NCI-H2029 treated with DMSO at 0.1 percent for 48 hours (cell line): ENCODE measurements around the gene KLHL26.

Source experiments
- DNase-seq: peaks from one replicate; lab custom pipeline; 2025; lab: John Stamatoyannopoulos, UW

Gene KLHL26

DNA sequence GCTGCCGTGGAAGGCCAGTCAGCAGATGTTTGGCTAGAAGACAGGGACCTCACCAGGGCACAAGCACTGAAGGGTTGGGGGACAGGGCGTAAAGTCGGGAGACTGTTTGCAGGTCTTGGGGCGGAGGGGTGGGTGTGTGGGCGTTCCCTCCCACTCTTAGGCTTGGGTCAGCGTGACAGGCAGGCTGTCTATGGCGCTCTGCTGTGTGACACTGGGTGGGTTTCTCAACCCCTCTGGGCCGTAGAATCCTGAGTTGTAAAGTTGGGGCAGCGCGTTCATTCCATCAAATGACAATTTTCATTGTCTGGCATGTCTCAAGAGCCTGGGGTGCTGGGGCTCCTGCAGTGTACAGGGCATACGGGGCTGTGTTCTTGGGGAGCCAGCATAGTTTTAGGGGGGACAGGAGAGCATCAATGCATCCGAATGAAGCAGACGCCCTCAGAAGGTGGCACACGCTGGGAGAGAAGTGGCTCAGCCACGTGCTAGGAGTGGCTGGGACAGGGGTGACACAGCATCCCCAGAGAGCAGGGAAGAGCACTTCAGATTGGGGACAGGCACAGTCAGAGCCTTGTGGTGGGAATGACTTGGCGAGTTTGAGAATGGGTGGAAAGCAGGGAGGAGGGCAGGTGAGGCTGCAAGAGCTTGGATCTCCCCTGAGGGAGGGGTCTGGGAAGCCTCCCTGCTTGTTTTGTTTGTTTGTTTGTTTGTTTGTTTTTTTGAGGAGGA lies 51.1 kb downstream of the KLHL26 start:
- DNase-seq, result no peak

DNA sequence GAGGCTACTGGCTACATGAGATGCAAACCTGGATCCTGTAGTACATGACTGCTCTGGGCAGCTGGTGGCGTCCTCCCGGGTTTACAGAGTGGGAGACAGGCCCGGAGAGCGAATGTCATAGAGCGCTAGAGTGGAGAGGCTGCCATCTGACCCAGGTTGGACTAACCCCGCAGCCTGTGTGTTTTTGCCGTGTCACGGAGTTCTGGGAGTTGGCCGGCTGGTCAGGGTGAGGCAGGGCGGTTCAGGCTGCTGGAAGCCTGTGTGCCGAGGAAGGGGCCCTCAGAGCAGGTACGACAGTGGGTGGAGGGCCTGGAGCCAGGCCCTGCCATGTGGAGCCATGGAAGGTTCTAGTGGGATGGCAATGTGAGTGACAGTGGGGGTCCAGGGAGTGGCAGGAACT lies 59.2 kb downstream of the KLHL26 start:
- peak; percentile 24 for DNase-seq

DNA sequence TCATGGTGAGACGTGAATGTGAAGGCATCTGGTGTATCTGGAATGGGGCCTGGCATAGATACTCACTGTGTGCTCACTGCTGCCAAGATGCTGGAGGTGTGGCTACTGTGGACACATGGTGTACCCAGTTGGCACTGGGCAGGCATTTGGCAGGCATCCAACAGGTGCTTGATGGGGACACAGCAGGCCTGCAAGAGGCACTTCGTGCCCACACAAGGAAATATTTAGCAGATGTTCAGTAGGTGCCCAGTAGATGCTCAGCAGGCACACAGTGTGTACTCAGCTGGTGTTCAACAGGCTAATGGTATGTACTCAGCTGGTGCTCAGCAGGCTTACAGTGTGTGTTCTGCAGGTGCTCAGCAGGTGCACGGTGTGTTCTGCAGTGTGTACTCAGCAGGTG lies 60.9 kb downstream of the KLHL26 start:
- DNase-seq, result peak; percentile 55

DNA sequence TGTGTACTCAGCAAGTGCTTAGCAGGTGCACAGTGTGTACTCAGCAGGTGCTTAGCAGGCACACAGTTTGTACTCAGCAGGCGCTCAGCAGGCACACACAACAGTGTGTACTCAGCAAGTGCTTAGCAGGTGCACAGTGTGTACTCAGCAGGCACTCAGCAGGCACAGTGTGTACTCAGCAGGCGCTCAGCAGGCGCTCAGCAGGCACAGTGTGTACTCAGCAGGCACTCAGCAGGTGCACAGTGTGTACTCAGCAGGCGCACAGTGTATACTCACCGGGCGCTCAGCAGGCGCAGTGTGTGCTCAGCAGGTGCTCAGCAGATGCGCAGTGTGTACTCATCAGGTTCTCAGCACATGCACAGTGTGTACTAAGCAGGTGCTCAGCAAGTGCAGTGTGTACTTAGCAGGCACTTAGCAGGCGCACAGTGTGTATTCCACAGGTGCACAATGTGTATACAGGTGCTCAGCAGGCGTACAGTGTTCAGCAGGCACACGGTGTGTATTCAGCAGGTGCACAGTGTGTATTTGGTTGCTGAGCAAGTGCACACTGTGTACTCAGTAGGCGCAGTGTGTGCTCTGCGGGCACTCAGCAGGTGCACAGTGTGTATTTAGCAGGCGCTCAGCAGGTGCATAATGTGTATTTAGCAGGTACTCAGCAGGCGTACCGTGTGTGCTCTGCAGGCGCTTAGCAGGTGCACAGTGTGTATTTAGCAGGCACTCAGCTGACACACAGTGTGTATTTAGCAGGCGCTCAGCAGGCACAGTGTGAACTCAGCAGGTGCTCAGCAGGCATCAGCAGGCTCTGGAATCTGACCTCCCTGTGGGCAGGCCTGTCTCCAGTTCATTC lies 61.7 kb downstream of the KLHL26 start:
- no peak for DNase-seq

DNA sequence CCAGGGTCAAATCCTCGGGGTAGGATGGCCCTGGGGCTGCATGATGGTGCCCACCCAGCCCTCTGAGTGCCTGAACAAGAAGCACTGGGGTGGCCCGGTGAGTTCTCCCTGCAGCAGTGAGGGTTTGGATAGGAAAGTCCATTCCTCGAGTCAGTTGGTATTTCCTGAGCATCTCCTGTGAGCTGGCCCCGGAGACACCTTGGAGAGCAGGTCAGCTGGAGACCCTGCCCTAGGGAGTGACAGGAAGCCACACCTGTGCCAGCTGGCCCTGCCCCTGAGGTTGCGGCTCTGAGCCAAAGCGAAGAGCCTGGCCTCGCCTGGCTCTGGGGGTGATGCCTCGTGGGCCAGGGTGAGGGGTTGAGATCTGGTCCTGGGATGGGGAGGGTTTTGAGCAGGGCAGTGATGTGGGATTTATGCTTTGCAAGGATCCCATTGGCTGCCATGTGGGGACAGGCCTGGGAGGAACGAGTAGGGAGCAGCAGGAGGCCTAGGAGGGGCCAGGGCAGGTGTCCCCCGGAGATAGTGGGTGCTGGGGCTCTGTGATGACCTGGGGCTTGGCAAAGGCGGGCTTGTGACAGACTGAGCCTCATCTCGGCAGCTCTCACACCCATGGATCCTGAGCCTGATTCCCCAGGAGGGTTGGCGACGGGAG lies 62.7 kb downstream of the KLHL26 start:
- DNase-seq, result no peak

DNA sequence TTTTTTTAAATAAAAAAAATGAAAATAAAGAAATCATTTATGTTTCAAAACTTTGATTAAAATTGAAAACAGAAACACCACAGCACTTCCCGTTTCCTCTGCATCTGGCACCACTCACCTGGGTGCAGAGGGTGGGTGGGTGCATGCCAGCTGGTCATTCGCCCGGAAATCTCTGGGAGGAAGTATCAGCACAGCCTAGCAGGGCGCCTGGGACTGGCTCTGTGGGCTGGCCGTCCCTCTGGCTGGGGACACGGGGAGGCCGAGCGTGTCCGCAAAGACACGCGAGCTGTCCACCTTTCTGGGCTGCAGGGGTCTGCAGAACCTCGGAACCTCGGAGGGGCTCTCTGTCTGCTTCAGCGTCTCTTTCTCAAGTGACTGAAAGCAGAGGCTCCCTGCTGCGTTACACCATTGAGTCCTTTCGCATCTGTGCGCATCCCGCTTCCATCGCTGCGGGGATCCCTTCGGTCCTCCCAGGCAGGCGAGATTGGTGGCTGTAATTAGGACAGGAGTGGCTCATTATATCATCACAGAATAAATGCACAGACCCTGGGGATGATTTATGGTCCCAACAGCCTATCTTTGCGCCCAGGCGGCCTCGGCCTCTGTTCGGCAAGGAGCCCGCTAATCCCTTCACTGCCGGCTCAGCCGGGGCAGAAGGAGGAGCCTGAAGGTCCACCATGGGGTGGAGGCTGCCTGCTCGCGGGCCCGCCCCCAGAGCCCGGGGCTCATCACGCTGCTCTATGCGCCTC lies 63.8 kb downstream of the KLHL26 start:
- DNase-seq, result peak; percentile 55

DNA sequence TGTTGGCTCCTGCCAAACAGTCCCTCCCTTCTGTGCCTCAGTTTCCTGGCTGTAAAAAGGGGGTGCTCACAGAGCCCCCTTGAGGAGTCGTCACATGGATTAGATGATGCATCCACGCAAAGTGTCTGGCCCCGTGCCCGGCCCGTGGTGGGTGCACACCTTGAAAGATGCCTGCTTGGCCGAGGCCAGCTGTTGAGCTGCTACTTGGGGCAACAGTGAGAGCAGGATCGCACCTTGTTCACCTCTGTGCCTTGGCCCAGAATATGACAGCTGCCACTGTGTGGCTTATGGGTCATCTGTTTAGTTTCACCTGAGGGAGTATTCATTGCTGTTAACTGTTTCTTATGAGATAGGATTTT lies 64.4 kb downstream of the KLHL26 start:
- peak; percentile 55 for DNase-seq

DNA sequence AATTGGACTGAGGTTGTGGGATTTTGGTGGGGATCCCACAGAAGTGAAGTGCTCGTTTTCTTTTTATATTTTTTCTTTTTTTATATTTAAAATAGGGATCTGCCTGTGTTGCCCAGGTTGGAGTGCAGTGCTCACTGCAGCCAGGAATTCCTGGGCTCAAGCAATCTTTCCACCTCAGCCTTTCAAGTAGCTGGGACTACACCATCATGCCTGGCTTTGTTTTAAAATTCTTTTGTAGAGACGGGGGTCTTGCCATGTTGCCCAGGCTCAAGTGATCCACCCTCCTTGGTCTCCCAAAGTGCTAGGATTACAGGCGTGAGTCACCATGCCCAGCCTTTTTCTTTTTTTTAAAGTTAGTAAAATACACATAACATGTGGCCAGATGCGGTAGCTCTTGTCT lies 67.2 kb downstream of the KLHL26 start:
- DNase-seq, result no peak

DNA sequence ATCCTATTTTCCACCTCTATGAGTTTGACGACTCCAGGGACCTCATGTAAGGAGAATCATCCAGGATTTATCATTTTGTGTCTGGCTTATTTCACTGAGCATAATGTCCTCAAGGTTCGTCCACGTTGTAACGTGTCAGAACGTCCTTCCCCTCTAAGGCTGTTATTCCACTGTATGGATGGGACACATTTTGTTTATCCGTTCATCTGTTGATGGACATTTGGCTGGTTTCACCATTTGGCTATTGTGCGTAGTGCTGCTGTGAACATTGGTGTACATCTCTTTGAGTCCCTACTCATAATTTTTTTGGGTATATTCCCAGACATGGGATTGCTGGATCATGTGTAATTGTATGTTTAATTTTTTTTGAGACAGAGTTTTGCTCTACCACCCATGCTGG lies 68.1 kb downstream of the KLHL26 start:
- no peak for DNase-seq

DNA sequence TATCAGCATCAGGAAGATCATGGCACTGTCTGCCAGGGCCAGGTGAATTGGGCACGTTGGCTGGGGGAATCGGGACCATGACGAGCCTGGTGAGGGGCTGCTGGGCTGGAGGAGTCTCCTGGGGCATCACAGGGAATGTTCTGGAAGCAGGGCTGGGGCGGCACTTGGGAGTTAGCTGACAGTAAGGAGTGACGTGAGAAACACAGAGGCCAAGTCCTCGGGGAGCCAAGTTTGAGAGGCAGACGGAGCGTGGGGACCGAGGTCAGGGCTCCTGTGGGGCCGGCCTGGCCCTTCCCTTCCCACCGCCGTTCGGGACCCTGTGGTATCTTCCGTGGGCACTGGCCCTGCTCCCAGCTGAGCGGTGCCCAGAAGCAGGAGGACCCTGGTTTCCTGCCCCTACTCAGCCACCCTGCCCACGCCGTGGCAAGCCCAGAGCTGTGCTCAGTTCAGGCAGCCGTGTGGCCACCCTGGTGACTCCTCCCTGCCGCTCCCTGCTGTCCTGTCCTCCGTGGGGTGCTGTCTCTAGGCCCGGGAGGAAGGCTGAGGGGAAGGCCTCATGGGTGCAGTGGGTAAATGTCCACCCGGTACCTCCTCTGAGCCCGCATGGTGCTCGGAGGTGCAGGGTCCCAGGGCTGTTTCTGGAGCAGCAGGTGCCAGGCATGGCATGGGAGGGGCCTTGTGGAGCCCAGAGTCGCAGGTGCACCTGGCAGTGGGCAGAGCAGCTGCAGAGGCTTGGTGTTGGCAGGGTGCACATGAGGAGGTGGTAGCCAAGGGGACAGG lies 71.8 kb downstream of the KLHL26 start:
- peak; percentile 64 for DNase-seq

DNA sequence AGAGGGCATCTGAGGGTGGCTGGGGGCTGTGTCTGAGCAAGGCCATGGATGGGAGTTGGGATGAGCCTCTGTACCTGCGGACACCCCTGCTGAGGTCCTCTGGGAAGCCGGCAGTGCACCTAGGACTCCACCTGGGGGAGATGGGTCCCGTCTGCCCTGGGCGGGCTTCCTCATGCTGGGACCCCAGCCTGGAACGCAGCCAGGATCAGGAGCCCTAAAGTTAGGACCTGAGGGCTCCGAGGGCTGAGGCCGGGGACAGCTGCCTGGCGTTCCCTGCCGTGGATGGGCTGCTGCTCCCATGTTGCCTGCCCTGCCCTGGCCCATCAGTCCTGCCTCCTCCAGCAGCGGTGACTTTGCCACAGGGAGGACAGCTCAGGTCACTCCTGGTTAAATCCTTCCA lies 72.7 kb downstream of the KLHL26 start:
- no peak for DNase-seq

DNA sequence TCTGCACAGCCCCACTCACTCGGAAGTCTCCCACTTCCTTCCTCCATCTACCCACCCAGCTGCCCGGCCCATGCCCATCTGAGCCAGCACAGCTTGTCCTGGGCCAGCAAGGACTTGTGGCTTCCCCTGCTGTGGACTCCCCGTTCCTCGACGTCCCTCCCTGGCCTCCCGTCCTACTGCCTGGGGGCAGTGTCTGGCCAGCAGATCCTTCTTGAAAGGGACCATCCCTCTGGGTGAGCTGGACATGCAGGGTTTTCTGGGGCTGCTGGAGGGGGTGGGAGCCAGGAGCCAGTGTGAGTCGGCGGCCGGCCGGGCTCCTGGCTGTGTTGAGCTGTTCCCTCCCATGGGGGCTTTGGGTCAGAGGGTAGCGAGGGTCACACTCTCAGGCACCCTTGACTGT lies 73.4 kb downstream of the KLHL26 start:
- no peak for DNase-seq

DNA sequence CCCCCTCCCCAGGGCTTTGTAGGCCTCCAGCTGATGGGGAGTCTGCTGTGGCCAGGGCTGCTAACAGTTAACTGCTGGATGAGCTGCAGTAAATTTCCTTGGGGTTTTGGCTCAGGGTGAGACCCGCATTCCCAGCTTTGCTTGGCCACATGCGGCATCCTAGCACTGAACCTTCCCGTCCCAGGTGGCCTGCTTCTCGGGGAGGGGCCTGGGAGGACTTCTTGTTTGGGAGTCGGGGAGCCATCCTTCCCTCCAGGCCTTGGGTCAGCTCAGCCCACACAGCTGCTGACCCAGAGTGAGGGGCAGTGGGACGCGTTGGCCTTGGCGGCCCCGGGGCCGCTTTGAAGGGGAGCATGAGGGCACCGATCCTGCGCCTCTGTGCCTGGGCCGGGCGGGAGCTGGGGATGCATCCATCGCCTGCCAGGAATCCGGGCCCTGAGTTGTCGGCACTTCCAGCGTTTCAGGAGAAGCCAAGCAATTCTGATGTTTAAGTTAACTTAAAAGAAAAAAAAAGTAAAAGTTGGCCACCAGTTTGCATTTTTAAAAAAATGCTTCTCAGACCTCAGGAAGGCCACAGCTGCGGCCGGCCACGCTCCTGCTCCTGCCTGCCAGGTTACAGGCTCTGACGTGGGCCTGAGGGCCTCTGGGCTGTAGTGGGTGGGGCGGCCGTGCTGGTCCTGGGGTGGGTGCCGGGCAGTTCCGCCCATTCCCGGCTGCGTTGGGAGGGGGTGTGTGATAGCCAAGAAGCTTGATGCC lies 74.3 kb downstream of the KLHL26 start:
- DNase-seq, result no peak

DNA sequence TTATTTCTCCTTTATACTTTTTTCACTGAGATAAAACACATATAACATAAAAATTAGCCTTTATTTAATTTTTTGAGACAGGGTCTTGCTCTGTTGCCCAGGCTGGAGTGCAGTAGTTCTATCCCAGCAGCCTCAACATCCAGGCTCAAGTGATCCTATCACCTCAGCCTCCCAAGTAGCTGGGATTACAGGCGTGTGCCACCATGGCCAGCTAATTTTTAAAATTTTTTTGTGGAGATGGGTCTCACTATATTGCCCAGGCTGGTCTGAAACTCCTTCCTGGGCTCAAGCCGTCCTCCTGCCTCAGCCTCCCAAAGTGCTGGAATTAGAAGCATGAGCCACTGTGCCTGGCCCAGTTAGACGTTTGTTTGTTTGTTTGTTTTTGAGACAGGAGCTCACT lies 75.1 kb downstream of the KLHL26 start:
- no peak for DNase-seq

DNA sequence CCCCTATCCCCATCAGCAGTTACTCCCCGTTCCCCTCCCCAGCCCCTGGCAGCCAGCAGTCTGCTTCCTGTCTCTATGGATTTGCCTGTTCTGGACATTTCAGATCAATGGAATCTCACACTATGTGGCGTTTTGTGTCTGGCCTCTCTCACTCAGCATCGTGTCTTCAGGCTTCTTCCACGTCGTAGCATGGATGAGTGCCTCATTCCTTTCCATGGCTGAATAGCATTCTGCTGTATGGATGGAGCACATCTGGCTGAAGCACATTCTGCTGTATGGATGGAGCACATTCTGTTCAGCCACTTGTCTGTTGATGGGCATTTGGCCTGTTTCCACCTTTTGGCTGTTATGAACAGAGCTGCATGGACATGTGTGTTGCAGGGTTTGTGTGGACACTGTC lies 76.2 kb downstream of the KLHL26 start:
- DNase-seq, result no peak

DNA sequence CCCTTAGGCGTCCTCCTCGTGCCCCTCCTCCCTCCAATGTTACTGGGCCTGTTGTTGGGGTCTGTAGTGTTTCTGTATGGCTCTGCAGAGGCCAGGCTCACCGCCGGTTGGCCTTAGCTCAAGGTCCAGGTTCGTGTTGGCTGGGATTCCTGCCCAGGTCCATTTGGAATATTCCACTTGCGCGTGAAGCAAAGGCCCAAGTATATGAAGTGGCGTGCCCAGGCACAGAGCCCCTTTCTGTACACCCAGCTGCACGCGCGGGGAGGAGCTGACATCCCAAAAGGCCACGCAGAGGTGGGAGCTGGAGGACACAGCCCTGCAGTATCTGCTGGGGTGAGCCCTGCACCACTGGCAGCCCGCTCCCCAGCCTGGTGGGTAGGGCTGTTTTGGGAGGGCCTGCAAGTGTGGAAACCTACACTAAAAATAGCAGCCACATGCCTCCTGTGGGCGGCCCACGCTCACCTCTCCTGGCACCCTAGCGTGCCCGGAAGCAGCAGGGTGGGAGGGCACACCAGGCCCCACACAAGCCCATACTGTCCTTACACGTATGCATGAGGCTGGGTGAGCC lies 76.8 kb downstream of the KLHL26 start:
- DNase-seq, result no peak

DNA sequence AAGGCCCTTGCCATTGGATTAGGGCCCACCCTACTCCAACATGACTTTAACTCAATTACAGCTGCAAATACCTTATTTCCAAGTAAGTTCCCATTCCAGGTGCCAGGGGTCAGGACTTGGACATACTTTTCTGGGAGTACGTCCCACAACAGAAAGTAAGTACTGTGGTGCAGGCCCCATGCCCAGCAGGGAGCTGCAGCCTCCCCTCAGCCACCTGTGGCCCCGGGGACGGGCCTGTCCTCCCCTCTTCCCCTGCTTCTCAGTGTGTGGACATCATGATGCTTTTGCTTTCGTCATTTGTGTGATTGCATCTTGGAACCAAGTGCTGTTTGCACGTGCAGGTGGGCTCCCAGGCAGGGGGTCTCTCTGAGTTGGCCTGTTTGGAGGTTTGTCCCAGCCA lies 78.6 kb downstream of the KLHL26 start:
- no peak for DNase-seq

DNA sequence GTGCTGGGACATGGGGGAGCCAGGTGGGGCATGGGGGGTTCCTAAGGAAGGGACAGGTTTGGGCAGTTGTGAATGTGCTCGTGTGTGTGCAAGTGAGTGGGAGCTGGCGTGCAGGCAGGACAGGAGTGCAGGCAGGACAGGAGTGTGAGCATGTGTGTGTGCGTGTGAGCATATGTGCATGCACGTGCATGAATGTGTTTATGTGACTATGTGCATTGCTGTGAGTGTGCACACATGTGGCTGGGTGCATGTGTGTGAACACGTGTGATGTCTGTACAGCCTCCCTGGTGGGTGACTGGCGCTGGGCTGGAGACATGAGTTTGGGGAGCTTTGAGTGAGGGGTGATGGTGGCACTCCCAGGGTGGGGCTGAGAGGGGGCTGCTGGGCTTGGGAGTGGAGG lies 80.0 kb downstream of the KLHL26 start:
- no peak for DNase-seq

DNA sequence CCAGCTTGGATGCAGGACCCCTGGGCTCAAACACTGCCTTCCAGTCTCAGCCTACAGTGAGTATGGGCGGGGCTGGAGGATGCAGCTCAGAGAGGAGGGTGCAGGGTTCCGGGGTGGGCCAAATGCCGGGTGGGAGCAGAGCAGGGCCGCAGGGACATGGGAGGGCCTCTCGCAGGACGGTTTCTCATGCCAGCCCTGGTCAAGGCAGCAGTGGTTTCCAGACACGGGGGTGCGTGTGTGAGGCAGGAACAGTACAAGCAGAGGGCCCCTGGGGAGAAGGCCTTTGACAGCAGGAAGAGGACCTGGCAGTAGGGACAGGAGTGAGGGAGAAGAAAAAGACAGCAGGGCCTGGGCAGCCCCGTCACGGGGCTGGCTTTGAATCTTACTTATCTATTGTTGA lies 80.8 kb downstream of the KLHL26 start:
- DNase-seq, result no peak

DNA sequence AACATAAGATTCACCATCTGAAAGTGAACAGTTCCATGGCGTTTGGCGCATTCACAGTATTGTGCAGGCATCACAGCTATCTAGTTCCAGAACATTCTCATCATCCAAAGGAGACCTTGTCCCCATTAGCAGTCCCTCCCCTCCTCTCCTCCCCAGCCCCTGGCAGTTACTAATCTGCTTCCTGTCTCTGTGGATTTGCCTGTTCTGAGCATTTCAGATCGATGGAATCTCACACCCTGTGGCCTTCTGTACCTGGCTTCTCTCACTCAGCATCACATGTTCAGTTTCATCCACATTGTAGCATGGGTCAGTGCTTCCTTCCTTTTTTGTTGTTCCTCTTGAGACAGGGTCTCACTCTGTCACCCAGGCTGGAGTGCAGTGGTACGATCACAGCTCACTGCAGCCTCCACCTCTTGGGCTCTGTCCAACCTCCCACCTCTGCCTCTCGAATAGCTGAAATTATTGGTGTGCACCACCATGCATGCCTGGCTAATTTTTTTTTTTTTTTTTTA lies 81.2 kb downstream of the KLHL26 start:
- no peak for DNase-seq
